Endothelial cell of umbilical vein (primary cell): ENCODE measurements around the gene TSBP1.

ENCODE experiments used
- CTCF ChIP-seq, 2 donors: IDR thresholded peaks; 1 replicate in 1 of 2; 2 replicates in 1 of 2; pipeline ENCODE4 v1.5.1; 2011; ENCODE audit warnings: low read length in 2 of 2, mild to moderate bottlenecking in 2 of 2, moderate library complexity in 2 of 2, control low read depth in 1 of 2, inconsistent platforms in 1 of 2, low read depth in 1 of 2; ENCODE audit not compliant: insufficient read depth in 1 of 2; ENCODE audit errors: extremely low read depth in 1 of 2
- POLR2AphosphoS5 ChIP-seq: IDR thresholded peaks from 2 replicates; pipeline ENCODE4 v1.6.1; 2012; ENCODE audit warnings: low read depth, mild to moderate bottlenecking, control low read depth, low read length, moderate library complexity; ENCODE audit not compliant: insufficient read depth

DNA sequence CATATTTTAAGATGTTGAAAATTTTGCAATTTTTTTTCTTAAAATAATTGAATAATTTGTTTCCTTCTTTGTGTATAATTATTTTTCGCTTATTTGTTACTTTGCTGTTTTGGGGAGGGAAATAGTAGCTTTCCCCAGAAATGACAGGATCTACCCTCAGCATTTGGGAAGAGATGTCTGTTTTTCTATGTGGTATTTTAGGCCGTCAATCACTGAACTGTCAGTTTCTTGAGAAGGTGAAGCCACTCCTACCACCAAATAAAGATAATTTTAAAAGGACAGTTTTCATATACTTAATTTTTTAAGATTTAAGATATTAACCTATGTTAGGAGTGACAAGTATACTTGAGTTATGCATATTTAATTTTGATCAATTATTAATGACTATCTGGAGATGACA lies 31.5 kb downstream of the TSBP1 start:
- TF ChIP-seq POLR2AphosphoS5 (no peak), CTCF (IDR thresholded peaks at IDR 0.05; ENCODE audit: extremely low read depth in 1 of 2, insufficient read depth in 1 of 2, low read depth in 1 of 2, low read length in 2 of 2) (no peak)
